Endothelial cell (in vitro differentiated cells): Measurements from ENCODE around the gene TSPAN31. TPM values are rescaled to one million over a fixed set of nuclear protein-coding genes. Genes with fewer than 3 reads are reported as not detected.

Source experiments
- DNase-seq: peaks from one replicate; pipeline ENCODE4 v3.0.0; 2021; ENCODE audit warnings: low spot score
- H3K27ac Mint-ChIP-seq: one replicate; pipeline ENCODE4 v1.8.0; 2021; ENCODE audit warnings: mixed read lengths, inconsistent platforms; ENCODE audit not compliant: unreplicated experiment
- H3K27me3 Mint-ChIP-seq: one replicate; pipeline ENCODE4 v1.8.0; 2021; ENCODE audit warnings: mild to moderate bottlenecking, moderate library complexity, mixed read lengths, inconsistent platforms; ENCODE audit not compliant: unreplicated experiment
- H3K36me3 Mint-ChIP-seq: one replicate; pipeline ENCODE4 v1.8.0; 2021; ENCODE audit warnings: mild to moderate bottlenecking, low read depth, mixed read lengths, inconsistent platforms; ENCODE audit not compliant: unreplicated experiment
- H3K4me1 Mint-ChIP-seq: one replicate; pipeline ENCODE4 v1.8.0; 2021; ENCODE audit warnings: mild to moderate bottlenecking, mixed read lengths, inconsistent platforms; ENCODE audit not compliant: unreplicated experiment
- H3K4me3 Mint-ChIP-seq: one replicate; pipeline ENCODE4 v1.8.0; 2021; ENCODE audit warnings: mild to moderate bottlenecking, mixed read lengths, inconsistent platforms; ENCODE audit not compliant: unreplicated experiment
- H3K9me3 Mint-ChIP-seq: one replicate; pipeline ENCODE4 v1.8.0; 2021; ENCODE audit warnings: mixed read lengths, inconsistent platforms; ENCODE audit not compliant: unreplicated experiment
- total RNA-seq: library from RNA; stranded (reverse); fragmentation: NEBNext Ultra II Directional; extraction: Animal tissue kit (Norgen Biotek cat#: 25700); gene quantifications from one replicate; pipeline ENCODE4 v1.2.1, GENCODE V29; 2021; ENCODE audit not compliant: unreplicated experiment
- TF ChIP-seq, protein P1 (sequence below): fragments of 200-600 bp; sonication (generic); IDR thresholded peaks from one replicate; pipeline ENCODE4 v1.5.0; 2021; ENCODE audit warnings: antibody characterized with exemption; ENCODE audit not compliant: unreplicated experiment

Gene TSPAN31
- total RNA-seq, 1 donor from 2014 or later = 21.8 TPM

DNA sequence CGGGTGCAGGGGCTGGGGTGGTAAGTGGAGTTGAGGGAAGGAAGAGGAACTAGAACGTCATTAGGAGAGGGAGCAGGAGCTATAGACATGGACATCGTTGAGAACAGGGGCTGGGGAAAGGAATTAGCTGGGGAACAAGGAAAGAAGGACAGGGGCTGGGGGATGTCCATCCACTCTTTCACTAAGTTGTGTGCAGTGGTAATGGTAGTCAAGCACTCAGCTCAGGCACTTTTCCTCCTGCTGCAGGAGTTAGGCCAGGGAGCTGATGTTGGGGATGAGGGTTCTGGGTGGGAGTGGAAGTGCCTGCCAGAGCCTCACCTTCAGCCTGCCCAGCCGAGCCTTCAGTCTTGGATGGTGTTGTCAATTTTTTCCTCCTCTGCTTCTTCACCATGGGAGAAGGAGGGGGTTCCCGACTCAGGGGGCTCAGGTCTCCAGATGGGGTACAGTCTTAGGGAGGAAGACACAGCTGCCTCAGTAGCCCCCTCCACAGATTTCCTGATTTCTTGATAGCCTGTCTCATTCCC is 15.5 kb upstream of the TSPAN31 start:
- TF ChIP-seq, protein P1, sequence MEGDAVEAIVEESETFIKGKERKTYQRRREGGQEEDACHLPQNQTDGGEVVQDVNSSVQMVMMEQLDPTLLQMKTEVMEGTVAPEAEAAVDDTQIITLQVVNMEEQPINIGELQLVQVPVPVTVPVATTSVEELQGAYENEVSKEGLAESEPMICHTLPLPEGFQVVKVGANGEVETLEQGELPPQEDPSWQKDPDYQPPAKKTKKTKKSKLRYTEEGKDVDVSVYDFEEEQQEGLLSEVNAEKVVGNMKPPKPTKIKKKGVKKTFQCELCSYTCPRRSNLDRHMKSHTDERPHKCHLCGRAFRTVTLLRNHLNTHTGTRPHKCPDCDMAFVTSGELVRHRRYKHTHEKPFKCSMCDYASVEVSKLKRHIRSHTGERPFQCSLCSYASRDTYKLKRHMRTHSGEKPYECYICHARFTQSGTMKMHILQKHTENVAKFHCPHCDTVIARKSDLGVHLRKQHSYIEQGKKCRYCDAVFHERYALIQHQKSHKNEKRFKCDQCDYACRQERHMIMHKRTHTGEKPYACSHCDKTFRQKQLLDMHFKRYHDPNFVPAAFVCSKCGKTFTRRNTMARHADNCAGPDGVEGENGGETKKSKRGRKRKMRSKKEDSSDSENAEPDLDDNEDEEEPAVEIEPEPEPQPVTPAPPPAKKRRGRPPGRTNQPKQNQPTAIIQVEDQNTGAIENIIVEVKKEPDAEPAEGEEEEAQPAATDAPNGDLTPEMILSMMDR = no peak
- H3K36me3 Mint-ChIP-seq = peaks cover 21% of the 10 kb centered on the region
- H3K4me1 Mint-ChIP-seq = peaks cover 14% of the 10 kb centered on the region
- H3K4me3 Mint-ChIP-seq = no peak overlapping the region
- H3K27ac Mint-ChIP-seq = no peak overlapping the region
- peaks cover 33% of the 10 kb centered on the region for H3K27me3 Mint-ChIP-seq
- DNase-seq = no peak
- H3K9me3 Mint-ChIP-seq = peaks cover 5% of the 10 kb centered on the region

DNA sequence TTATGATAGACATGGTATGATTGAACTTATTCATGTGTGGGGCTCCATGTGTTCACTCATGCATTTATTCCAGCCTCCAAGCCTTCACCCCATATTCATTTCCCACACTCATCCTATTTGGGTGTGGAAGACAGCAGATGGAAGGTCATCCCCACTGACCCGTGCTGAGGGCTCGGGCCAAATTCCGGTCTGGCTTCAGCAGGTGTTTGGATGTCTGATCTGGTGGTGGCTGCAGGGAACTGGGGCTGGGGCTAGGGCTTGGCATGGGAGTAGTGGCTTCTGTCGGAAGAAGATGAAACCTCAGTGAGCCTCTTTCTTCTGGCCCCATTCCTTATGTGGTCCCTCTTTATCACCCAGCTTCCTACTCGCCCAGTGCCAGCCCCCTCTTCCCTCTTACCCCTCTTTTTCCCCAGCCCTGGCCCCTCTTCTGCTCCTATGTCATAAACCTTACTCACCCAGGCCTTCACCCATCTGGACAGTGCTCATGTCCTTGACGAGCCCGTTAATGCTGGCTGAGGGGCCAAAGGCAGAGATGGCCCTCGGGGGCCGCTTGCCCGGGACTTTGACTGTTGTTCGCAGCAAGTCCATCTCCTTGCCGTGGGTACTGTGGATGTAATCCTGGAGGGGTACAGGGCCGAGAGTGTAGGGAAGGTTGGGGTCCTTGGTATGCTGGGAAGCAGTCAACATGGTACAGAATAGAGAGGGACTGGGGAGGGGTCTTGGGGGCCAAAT is 14.3 kb upstream of the TSPAN31 start:
- DNase-seq = no peak

DNA sequence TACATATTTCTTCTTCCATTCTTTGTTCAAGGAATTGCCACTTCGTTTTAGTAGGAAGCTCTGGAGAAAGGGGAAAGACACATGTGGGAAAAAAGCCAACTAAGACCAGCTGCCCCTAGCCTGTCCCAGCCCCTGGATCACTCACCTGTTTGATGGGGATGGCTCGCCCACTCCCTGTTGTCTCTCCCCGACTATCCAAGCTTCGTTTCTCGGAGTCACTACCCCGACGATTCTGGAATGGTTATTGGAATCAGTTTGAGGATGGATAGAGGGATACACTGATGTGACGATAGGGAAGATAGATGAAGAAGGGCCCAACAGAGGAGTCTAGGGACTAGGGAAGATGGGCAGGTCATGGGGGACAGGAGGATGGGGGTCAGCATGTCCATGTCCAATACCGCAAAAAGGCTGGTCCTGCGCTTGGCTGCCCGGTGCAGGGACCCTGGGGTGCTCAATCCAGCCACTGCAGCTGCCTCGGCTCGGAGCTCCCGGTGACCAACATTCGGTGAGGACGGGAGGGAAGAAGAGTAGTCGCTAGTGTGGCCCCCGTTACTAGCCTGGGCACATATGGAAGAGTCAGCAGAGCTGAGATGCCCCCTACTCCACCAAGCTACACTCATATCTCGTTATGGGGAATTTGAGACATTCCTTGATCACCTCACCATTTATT is 13.3 kb upstream of the TSPAN31 start:
- Mint-ChIP-seq H3K27me3 (peaks cover 42% of the 10 kb centered on the region), H3K27ac (no peak overlapping the region), H3K4me1 (peaks cover 19% of the 10 kb centered on the region), H3K36me3 (peaks cover 31% of the 10 kb centered on the region), H3K4me3 (no peak overlapping the region), H3K9me3 (peaks cover 5% of the 10 kb centered on the region)
- TF ChIP-seq, protein P1 = no peak
- no peak for DNase-seq

More for the DNA sequence above, 14.3 kb upstream of the TSPAN31 start:
- H3K27ac Mint-ChIP-seq = no peak overlapping the region
- peaks cover 18% of the 10 kb centered on the region for H3K4me1 Mint-ChIP-seq
- TF ChIP-seq, protein P1 = no peak
- H3K9me3 Mint-ChIP-seq = peaks cover 5% of the 10 kb centered on the region
- no peak overlapping the region for H3K4me3 Mint-ChIP-seq
- H3K36me3 Mint-ChIP-seq = peaks cover 27% of the 10 kb centered on the region
- H3K27me3 Mint-ChIP-seq = peaks cover 36% of the 10 kb centered on the region

DNA sequence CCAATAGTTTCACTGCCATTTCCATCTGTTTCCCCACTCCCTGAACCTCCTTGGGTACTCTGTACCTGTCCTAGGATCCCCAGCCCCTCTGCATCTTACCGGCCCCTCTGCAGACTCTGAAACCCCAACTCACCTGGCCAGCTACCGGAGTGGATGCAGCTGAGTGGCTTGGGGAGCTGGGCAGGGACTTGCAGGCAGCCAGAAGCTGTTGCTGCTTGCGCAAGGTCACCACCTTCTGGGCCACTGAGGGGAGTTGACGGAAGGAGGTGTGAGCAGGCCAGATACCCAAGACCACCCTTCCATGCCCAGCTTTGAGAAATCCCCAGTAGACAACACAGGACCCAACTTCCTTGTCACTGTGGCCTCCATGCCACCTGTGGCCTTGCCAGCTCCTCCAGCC is 12.6 kb upstream of the TSPAN31 start:
- Mint-ChIP-seq H3K9me3 (peaks cover 5% of the 10 kb centered on the region), H3K4me3 (no peak overlapping the region), H3K36me3 (peaks cover 35% of the 10 kb centered on the region), H3K4me1 (peaks cover 24% of the 10 kb centered on the region), H3K27ac (no peak overlapping the region), H3K27me3 (peaks cover 46% of the 10 kb centered on the region)
- TF ChIP-seq, protein P1 = no peak
- DNase-seq = no peak
